ENCODE results near the gene NAT8L. TPM values are rescaled to one million over a fixed set of nuclear protein-coding genes. Genes with fewer than 3 reads are reported as not detected.

NAT8L gene
- total RNA-seq, 3 donors from 2014 or later (not counting 1 experiment from before 2014, with no cell fraction given): not detected

DNA sequence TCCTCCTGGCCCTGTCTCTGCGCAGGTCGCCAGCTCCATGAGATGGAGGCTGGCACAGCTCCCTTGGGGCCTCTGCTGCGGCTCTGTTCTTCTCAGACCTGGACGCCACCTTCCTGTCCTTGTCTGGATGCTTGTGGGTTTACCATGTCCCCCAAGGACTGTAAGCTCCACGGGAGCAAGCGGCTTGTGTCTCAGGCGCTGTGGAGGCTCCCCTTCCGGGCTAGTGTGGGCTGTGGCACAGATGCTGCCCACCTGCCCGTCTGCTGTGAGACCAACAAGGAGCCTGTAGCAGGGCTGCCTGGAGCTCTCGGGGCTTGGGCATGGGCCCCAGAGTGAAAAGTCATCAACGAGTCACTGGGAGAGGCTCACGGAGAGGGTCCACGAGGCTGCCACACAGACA lies 25.2 kb downstream of the NAT8L start:
- ATAC-seq (no peak), DNase-seq (peak in 1 of 2 donors; percentile 9)
- Mint-ChIP-seq H3K4me3 (no peak overlapping the region), H3K4me1 (no peaks in the 10 kb centered on the region), H3K36me3 (no peaks in the 10 kb centered on the region), H3K9me3 (no peaks in the 10 kb centered on the region), H3K27ac (no peak overlapping the region), H3K27me3 (ENCODE audit: low read depth in 2 of 2) (no peaks in the 10 kb centered on the region)
- H3K4me1 ChIP-seq (ENCODE audit: control insufficient read depth, insufficient read depth, low read length): no peaks in the 10 kb centered on the region
- no peak overlapping the region for H3K27ac ChIP-seq (ENCODE audit: low read length)
- intact Hi-C loops (cut with micrococcal nuclease): no loop called here
- no peak overlapping the region for H3K4me3 ChIP-seq (ENCODE audit: low read length)
- no peaks in the 10 kb centered on the region for H3K36me3 ChIP-seq (ENCODE audit: control insufficient read depth, insufficient read depth, low read length)
- H3K27me3 ChIP-seq (ENCODE audit: control insufficient read depth, insufficient read depth, low read length): no peaks in the 10 kb centered on the region
- no peaks in the 10 kb centered on the region for H3K9me3 ChIP-seq (ENCODE audit: control insufficient read depth, insufficient read depth, low read length)
- WGBS (ENCODE audit: insufficient coverage): 90% methylated on average over 13 of the region's 13 CpGs
- TF ChIP-seq, protein P1, sequence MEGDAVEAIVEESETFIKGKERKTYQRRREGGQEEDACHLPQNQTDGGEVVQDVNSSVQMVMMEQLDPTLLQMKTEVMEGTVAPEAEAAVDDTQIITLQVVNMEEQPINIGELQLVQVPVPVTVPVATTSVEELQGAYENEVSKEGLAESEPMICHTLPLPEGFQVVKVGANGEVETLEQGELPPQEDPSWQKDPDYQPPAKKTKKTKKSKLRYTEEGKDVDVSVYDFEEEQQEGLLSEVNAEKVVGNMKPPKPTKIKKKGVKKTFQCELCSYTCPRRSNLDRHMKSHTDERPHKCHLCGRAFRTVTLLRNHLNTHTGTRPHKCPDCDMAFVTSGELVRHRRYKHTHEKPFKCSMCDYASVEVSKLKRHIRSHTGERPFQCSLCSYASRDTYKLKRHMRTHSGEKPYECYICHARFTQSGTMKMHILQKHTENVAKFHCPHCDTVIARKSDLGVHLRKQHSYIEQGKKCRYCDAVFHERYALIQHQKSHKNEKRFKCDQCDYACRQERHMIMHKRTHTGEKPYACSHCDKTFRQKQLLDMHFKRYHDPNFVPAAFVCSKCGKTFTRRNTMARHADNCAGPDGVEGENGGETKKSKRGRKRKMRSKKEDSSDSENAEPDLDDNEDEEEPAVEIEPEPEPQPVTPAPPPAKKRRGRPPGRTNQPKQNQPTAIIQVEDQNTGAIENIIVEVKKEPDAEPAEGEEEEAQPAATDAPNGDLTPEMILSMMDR (IDR thresholded peaks at IDR 0.05): no peak

DNA sequence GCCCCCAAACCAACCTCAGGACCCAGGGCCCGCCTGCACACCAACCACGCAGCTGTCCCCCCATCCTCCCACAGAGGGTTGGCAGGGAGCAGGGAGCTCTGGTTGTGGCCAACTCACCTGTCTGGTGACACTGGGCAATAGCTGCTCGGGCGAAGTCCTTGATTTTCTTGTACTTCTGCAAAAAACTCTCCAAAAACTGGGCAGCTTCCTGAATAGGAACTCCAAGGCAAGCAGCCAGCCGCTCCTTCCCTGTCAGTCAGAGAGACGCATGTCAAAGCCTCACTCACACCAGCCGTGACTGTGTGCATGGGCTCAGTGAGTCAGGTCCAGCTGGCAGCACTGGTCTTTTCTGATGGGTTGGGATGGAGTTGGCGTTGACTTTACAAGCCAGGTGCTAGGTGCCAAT lies 26.4 kb downstream of the NAT8L start:
- no peak overlapping the region for H3K4me3 Mint-ChIP-seq
- Histone ChIP-seq H3K4me1 (ENCODE audit: control insufficient read depth, insufficient read depth, low read length) (no peaks in the 10 kb centered on the region), H3K4me3 (ENCODE audit: low read length) (no peak overlapping the region), H3K9me3 (ENCODE audit: control insufficient read depth, insufficient read depth, low read length) (no peaks in the 10 kb centered on the region), H3K27ac (ENCODE audit: low read length) (no peak overlapping the region), H3K36me3 (ENCODE audit: control insufficient read depth, insufficient read depth, low read length) (no peaks in the 10 kb centered on the region), H3K27me3 (ENCODE audit: control insufficient read depth, insufficient read depth, low read length) (no peaks in the 10 kb centered on the region)
- no peak overlapping the region for H3K27ac Mint-ChIP-seq
- no peaks in the 10 kb centered on the region for H3K9me3 Mint-ChIP-seq
- no peaks in the 10 kb centered on the region for H3K27me3 Mint-ChIP-seq (ENCODE audit: low read depth in 2 of 2)
- H3K4me1 Mint-ChIP-seq: no peaks in the 10 kb centered on the region
- WGBS (ENCODE audit: insufficient coverage): 93% methylated on average over 8 of the region's 8 CpGs
- intact Hi-C loops (cut with micrococcal nuclease): no loop called here
- TF ChIP-seq, protein P1 (IDR thresholded peaks at IDR 0.05): no peak
- H3K36me3 Mint-ChIP-seq: no peaks in the 10 kb centered on the region
- DNase-seq (peak in 1 of 2 donors; percentile 4), ATAC-seq (no peak)

DNA sequence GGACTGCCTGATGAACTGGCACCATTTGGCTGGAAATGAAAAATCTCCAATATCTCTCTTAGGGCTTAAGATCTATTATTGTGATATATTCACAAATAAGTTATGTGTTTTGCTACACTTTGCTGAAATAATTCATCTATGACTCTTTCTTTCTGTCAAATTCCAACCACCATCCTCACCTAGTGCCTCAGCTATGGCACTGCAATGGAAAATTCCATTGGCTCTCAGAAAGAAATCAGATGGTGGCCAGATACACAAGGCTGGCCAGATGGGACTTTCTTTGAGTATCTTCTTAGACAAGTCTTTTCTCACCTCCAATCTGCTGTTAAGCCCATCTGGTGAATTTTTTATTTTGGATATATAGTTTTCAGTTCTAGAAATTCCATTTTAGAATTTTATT lies 28.0 kb downstream of the NAT8L start:
- H3K9me3 Mint-ChIP-seq: no peaks in the 10 kb centered on the region
- H3K4me1 Mint-ChIP-seq: no peaks in the 10 kb centered on the region
- H3K27ac Mint-ChIP-seq: no peak overlapping the region
- H3K4me3 Mint-ChIP-seq: no peak overlapping the region
- TF ChIP-seq, protein P1 (IDR thresholded peaks at IDR 0.05): no peak
- no peaks in the 10 kb centered on the region for H3K27me3 ChIP-seq (ENCODE audit: control insufficient read depth, insufficient read depth, low read length)
- DNase-seq (no peak), ATAC-seq (no peak)
- H3K27me3 Mint-ChIP-seq (ENCODE audit: low read depth in 2 of 2): peaks cover 0 to 3% of the 10 kb centered on the region in 2 donors
- H3K36me3 ChIP-seq (ENCODE audit: control insufficient read depth, insufficient read depth, low read length): no peaks in the 10 kb centered on the region
- intact Hi-C loops (cut with micrococcal nuclease): no loop called here
- no peaks in the 10 kb centered on the region for H3K9me3 ChIP-seq (ENCODE audit: control insufficient read depth, insufficient read depth, low read length)
- H3K36me3 Mint-ChIP-seq: no peaks in the 10 kb centered on the region
- no peak overlapping the region for H3K4me3 ChIP-seq (ENCODE audit: low read length)
- H3K4me1 ChIP-seq (ENCODE audit: control insufficient read depth, insufficient read depth, low read length): no peaks in the 10 kb centered on the region
- H3K27ac ChIP-seq (ENCODE audit: low read length): no peak overlapping the region

DNA sequence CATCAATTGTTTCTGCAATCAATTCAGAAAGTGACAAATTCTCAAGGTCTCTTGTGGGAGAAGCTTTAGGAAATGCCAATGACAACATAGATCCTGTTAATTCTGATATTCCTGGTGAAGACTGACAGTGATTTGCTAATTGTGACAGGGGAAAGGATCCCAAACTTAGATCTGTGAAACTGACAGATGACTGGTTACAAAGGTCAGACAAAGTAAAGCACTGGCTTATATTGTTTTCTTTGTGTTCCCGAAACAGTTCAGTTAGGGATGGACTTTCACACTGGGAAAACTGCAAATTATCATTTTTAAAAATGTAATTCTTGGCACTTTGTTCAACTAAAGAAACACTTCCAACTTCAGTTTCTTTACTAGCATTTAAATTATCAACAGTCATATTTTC lies 30.1 kb downstream of the NAT8L start:
- 93% methylated on average over 1 of the region's 1 CpG for WGBS (ENCODE audit: insufficient coverage)
- Mint-ChIP-seq H3K27ac (no peak overlapping the region), H3K36me3 (no peaks in the 10 kb centered on the region), H3K9me3 (no peaks in the 10 kb centered on the region), H3K4me1 (no peaks in the 10 kb centered on the region), H3K4me3 (no peak overlapping the region), H3K27me3 (ENCODE audit: low read depth in 2 of 2) (peaks cover 0 to 3% of the 10 kb centered on the region in 2 donors)
- Histone ChIP-seq H3K36me3 (ENCODE audit: control insufficient read depth, insufficient read depth, low read length) (no peaks in the 10 kb centered on the region), H3K4me1 (ENCODE audit: control insufficient read depth, insufficient read depth, low read length) (no peaks in the 10 kb centered on the region), H3K27me3 (ENCODE audit: control insufficient read depth, insufficient read depth, low read length) (no peaks in the 10 kb centered on the region), H3K4me3 (ENCODE audit: low read length) (no peak overlapping the region), H3K27ac (ENCODE audit: low read length) (no peak overlapping the region), H3K9me3 (ENCODE audit: control insufficient read depth, insufficient read depth, low read length) (no peaks in the 10 kb centered on the region)
- TF ChIP-seq, protein P1 (IDR thresholded peaks at IDR 0.05): no peak
- no peak for DNase-seq
- intact Hi-C loops (cut with micrococcal nuclease): no loop called here
- ATAC-seq: no peak

Measured in natural killer cell (primary cell).